Calu3 (cell line): Measurements from ENCODE around the gene FEN1. TPM values are rescaled to one million over a fixed set of nuclear protein-coding genes. Genes with fewer than 3 reads are reported as not detected.

ENCODE experiments used
- BruUV-seq: library from RNA; stranded (reverse); fragments of 400-500 nt; replicated peaks from 2 replicates; lab custom pipeline; 2021; lab: Mats Ljungman, UMichigan
- CTCF ChIA-PET: fragments of 300-600 bp; sonication (Branson Sonifier 250); formaldehyde crosslinking; loops from one replicate; lab custom pipeline; 2022; ENCODE audit warnings: antibody characterized with exemption; lab: Charles Lee
- DNase-seq: peaks from one replicate; pipeline ENCODE4 v3.0.0; 2022
- H3K27ac Mint-ChIP-seq: one replicate; pipeline ENCODE4 v1.8.0; 2022; ENCODE audit warnings: mixed read lengths; ENCODE audit not compliant: unreplicated experiment
- H3K27me3 Mint-ChIP-seq: one replicate; pipeline ENCODE4 v1.8.0; 2022; ENCODE audit warnings: mixed read lengths; ENCODE audit not compliant: unreplicated experiment
- H3K36me3 Mint-ChIP-seq: one replicate; pipeline ENCODE4 v1.8.0; 2022; ENCODE audit warnings: mild to moderate bottlenecking, moderate library complexity, mixed read lengths; ENCODE audit not compliant: insufficient read depth, unreplicated experiment
- H3K4me1 Mint-ChIP-seq: one replicate; pipeline ENCODE4 v1.8.0; 2022; ENCODE audit warnings: mild to moderate bottlenecking, low read depth, mixed read lengths; ENCODE audit not compliant: unreplicated experiment
- H3K4me3 Mint-ChIP-seq: one replicate; pipeline ENCODE4 v1.8.0; 2022; ENCODE audit warnings: mild to moderate bottlenecking, low read depth, moderate library complexity, mixed read lengths; ENCODE audit not compliant: unreplicated experiment
- H3K9me3 Mint-ChIP-seq: one replicate; pipeline ENCODE4 v1.8.0; 2022; ENCODE audit warnings: low read depth, mixed read lengths; ENCODE audit not compliant: unreplicated experiment
- CTCF ChIP-seq: fragments of 200-600 bp; IDR thresholded peaks from one replicate; pipeline ENCODE4 v1.8.0; 2022; ENCODE audit warnings: antibody characterized with exemption; ENCODE audit not compliant: unreplicated experiment
- intact Hi-C: fragments of 100-400 bp; cut with micrococcal nuclease; formaldehyde crosslinking; loops from one replicate; pipeline ENCODE4 v1.10.0; 2022; ENCODE audit not compliant: unreplicated experiment
- total RNA-seq: library from RNA; stranded (reverse); gene quantifications from 2 replicates; pipeline ENCODE4 v1.2.3, GENCODE V29; 2022

Gene FEN1
- total RNA-seq, 1 experiment from 2014 or later = 72.4 TPM

- no peaks in the 10 kb centered on the region for H3K4me1 Mint-ChIP-seq
- H3K27me3 Mint-ChIP-seq = no peaks in the 10 kb centered on the region
- CTCF ChIA-PET = no interaction called here
- no peaks in the 10 kb centered on the region for H3K9me3 Mint-ChIP-seq
- no peak for DNase-seq
- H3K4me3 Mint-ChIP-seq = no peak overlapping the region
- peaks cover 22% of the 10 kb centered on the region for H3K36me3 Mint-ChIP-seq
- intact Hi-C loops = no loop called here
- no peak for TF ChIP-seq CTCF
- no peak overlapping the region for H3K27ac Mint-ChIP-seq
- no TSS peak for BruUV-seq
These were observed 14.1 kb downstream of the FEN1 start for GRCh38 chr11:61806785-61807184.

- CTCF ChIA-PET = no interaction called here
- no peaks in the 10 kb centered on the region for H3K27me3 Mint-ChIP-seq
- BruUV-seq = no TSS peak
- intact Hi-C loops = no loop called here
- no peak overlapping the region for H3K4me3 Mint-ChIP-seq
- H3K9me3 Mint-ChIP-seq = peaks cover 2% of the 10 kb centered on the region
- DNase-seq = no peak
- H3K27ac Mint-ChIP-seq = no peak overlapping the region
- TF ChIP-seq CTCF = no peak
- H3K36me3 Mint-ChIP-seq = peaks cover 43% of the 10 kb centered on the region
- peaks cover 8% of the 10 kb centered on the region for H3K4me1 Mint-ChIP-seq
These were observed 18.0 kb downstream of the FEN1 start for GRCh38 chr11:61810671-61811175.

GRCh38 chr11:61811831-61812230 is 19.1 kb downstream of the FEN1 start:
- TF ChIP-seq CTCF = no peak
- Mint-ChIP-seq H3K36me3 (peaks cover 54% of the 10 kb centered on the region), H3K9me3 (peaks cover 2% of the 10 kb centered on the region), H3K27me3 (no peaks in the 10 kb centered on the region), H3K4me1 (peaks cover 8% of the 10 kb centered on the region), H3K27ac (no peak overlapping the region), H3K4me3 (no peak overlapping the region)
- intact Hi-C loops = no loop called here
- no peak for DNase-seq
- CTCF ChIA-PET = interaction anchor here (1.0 kb wide), 1 partner anchor 270 kb away, joined by 3 read pairs; no protein-coding TSS in a partner anchor
- BruUV-seq = no TSS peak

- Mint-ChIP-seq H3K4me3 (no peak overlapping the region), H3K27ac (no peak overlapping the region), H3K27me3 (no peaks in the 10 kb centered on the region), H3K36me3 (peaks cover 53% of the 10 kb centered on the region), H3K9me3 (peaks cover 2% of the 10 kb centered on the region), H3K4me1 (peaks cover 8% of the 10 kb centered on the region)
- intact Hi-C loops = no loop called here
- CTCF ChIA-PET = no interaction called here
- no peak for TF ChIP-seq CTCF
- no TSS peak for BruUV-seq
- no peak for DNase-seq
These were observed 20.2 kb downstream of the FEN1 start for GRCh38 chr11:61812736-61813411.
